ENCODE data around the gene FECH.

- no peak for TF ChIP-seq POLR2A (IDR thresholded peaks at IDR 0.05)
- TF ChIP-seq, protein P1, sequence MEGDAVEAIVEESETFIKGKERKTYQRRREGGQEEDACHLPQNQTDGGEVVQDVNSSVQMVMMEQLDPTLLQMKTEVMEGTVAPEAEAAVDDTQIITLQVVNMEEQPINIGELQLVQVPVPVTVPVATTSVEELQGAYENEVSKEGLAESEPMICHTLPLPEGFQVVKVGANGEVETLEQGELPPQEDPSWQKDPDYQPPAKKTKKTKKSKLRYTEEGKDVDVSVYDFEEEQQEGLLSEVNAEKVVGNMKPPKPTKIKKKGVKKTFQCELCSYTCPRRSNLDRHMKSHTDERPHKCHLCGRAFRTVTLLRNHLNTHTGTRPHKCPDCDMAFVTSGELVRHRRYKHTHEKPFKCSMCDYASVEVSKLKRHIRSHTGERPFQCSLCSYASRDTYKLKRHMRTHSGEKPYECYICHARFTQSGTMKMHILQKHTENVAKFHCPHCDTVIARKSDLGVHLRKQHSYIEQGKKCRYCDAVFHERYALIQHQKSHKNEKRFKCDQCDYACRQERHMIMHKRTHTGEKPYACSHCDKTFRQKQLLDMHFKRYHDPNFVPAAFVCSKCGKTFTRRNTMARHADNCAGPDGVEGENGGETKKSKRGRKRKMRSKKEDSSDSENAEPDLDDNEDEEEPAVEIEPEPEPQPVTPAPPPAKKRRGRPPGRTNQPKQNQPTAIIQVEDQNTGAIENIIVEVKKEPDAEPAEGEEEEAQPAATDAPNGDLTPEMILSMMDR (IDR thresholded peaks at IDR 0.05): no peak
These were observed 58.8 kb downstream of the FECH start for GRCh38 chr18:57527556-57528229.

All from right lobe of liver (tissue), 4 donors.